Calu3 (cell line): ENCODE results near the gene DAD1. TPM values are rescaled to one million over a fixed set of nuclear protein-coding genes. Genes with fewer than 3 reads are reported as not detected.

ENCODE experiments used
- BruUV-seq: library from RNA; stranded (reverse); fragments of 400-500 nt; replicated peaks from 2 replicates; lab custom pipeline; 2021; lab: Mats Ljungman, UMichigan
- CTCF ChIA-PET: fragments of 300-600 bp; sonication (Branson Sonifier 250); formaldehyde crosslinking; loops from one replicate; lab custom pipeline; 2022; ENCODE audit warnings: antibody characterized with exemption; lab: Charles Lee
- DNase-seq: peaks from one replicate; pipeline ENCODE4 v3.0.0; 2022
- H3K27ac Mint-ChIP-seq: one replicate; pipeline ENCODE4 v1.8.0; 2022; ENCODE audit warnings: mixed read lengths; ENCODE audit not compliant: unreplicated experiment
- H3K27me3 Mint-ChIP-seq: one replicate; pipeline ENCODE4 v1.8.0; 2022; ENCODE audit warnings: mixed read lengths; ENCODE audit not compliant: unreplicated experiment
- H3K36me3 Mint-ChIP-seq: one replicate; pipeline ENCODE4 v1.8.0; 2022; ENCODE audit warnings: mild to moderate bottlenecking, moderate library complexity, mixed read lengths; ENCODE audit not compliant: insufficient read depth, unreplicated experiment
- H3K4me1 Mint-ChIP-seq: one replicate; pipeline ENCODE4 v1.8.0; 2022; ENCODE audit warnings: mild to moderate bottlenecking, low read depth, mixed read lengths; ENCODE audit not compliant: unreplicated experiment
- H3K4me3 Mint-ChIP-seq: one replicate; pipeline ENCODE4 v1.8.0; 2022; ENCODE audit warnings: mild to moderate bottlenecking, low read depth, moderate library complexity, mixed read lengths; ENCODE audit not compliant: unreplicated experiment
- H3K9me3 Mint-ChIP-seq: one replicate; pipeline ENCODE4 v1.8.0; 2022; ENCODE audit warnings: low read depth, mixed read lengths; ENCODE audit not compliant: unreplicated experiment
- intact Hi-C: fragments of 100-400 bp; cut with micrococcal nuclease; formaldehyde crosslinking; loops from one replicate; pipeline ENCODE4 v1.10.0; 2022; ENCODE audit not compliant: unreplicated experiment
- total RNA-seq: library from RNA; stranded (reverse); gene quantifications from 2 replicates; pipeline ENCODE4 v1.2.3, GENCODE V29; 2022
- TF ChIP-seq, protein P1 (sequence below): fragments of 200-600 bp; IDR thresholded peaks from one replicate; pipeline ENCODE4 v1.8.0; 2022; ENCODE audit warnings: antibody characterized with exemption; ENCODE audit not compliant: unreplicated experiment

Gene DAD1
- total RNA-seq, 1 experiment from 2014 or later: 197 TPM

DNA sequence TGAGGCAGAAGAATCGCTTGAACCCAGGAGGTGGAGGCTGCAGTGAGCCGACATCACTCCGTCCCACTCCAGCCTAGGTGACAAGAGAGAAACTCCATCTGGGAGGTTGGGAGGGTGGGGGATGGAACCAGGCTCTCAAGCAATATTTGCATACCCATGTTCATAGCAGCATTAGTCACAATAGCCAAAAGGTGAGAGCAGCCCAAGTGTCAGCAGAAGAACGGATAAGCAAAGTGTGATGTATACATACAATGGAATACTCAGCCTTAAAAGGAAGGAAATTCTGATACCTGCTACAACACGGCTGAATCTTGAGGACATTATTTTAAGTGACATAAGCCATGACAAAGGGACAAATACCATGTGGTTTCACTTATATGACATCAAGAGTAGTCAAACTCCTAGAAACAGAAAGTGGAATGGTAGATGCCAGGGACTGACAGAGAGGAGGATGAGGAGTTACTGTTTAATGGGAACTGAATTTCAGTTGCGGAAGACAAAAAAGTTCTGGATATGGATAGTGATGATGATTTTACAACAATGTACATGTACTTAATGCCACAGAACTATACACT, 11.6 kb downstream of the DAD1 start:
- CTCF ChIA-PET: no interaction called here
- TF ChIP-seq, protein P1, sequence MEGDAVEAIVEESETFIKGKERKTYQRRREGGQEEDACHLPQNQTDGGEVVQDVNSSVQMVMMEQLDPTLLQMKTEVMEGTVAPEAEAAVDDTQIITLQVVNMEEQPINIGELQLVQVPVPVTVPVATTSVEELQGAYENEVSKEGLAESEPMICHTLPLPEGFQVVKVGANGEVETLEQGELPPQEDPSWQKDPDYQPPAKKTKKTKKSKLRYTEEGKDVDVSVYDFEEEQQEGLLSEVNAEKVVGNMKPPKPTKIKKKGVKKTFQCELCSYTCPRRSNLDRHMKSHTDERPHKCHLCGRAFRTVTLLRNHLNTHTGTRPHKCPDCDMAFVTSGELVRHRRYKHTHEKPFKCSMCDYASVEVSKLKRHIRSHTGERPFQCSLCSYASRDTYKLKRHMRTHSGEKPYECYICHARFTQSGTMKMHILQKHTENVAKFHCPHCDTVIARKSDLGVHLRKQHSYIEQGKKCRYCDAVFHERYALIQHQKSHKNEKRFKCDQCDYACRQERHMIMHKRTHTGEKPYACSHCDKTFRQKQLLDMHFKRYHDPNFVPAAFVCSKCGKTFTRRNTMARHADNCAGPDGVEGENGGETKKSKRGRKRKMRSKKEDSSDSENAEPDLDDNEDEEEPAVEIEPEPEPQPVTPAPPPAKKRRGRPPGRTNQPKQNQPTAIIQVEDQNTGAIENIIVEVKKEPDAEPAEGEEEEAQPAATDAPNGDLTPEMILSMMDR: no peak
- Mint-ChIP-seq H3K36me3 (peaks cover 29% of the 10 kb centered on the region), H3K4me3 (no peak overlapping the region), H3K27me3 (no peaks in the 10 kb centered on the region), H3K27ac (no peak overlapping the region), H3K4me1 (peaks cover 7% of the 10 kb centered on the region), H3K9me3 (no peaks in the 10 kb centered on the region)
- intact Hi-C loops: no loop called here
- no TSS peak for BruUV-seq
- DNase-seq: no peak

DNA sequence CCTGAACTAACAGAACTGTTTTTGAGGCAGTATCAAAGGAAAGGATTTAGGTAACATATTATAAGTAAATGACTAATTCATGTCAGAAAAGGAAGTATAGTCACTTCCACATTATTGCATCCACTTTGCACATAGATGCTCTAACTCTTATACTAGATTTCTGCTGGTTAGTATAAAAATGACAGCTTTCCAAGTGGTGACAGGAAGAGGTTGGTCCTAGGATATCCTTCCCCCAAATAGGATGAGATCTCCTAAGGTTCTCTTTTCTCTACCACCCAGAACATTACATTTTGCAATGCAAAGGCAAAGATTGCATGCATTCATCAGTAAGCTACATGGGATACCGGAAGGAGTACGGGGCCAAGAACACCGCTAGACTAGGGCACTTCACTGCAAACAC, 15.2 kb downstream of the DAD1 start:
- no peak overlapping the region for H3K27ac Mint-ChIP-seq
- intact Hi-C loops: loop anchor here (2.0 to 5.0 kb wide), 3 partner anchors 15 to 193 kb away; partner anchors contain the start of genes DAD1 and OXA1L
- H3K27me3 Mint-ChIP-seq: no peaks in the 10 kb centered on the region
- peaks cover 40% of the 10 kb centered on the region for H3K36me3 Mint-ChIP-seq
- no TSS peak for BruUV-seq
- no peaks in the 10 kb centered on the region for H3K9me3 Mint-ChIP-seq
- peaks cover 20% of the 10 kb centered on the region for H3K4me1 Mint-ChIP-seq
- no peak overlapping the region for H3K4me3 Mint-ChIP-seq
- TF ChIP-seq, protein P1: no peak
- DNase-seq: no peak
- CTCF ChIA-PET: no interaction called here

DNA sequence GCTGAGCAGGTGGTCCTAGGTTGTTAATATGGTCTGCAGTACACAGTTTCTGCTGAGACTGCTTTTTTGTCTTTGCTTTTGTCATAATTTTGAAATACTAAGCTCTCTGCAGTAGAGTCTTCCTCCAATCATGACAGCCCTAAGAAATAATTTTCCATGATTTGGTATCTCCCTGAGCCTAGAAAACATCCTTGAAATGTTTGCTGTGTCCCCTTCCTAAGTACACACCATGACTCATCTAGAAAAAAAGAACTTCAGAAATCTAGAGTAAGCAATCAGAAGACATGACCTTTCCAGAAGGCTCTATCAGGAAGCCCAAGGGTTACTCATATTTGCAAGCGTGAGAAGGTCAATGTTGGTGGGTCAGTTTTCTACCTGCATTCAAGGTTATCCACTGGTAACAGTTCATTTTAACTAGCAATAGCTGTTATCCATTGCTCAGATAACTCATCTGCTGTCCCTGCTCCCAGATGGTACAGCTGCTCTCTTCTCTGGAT, 16.4 kb downstream of the DAD1 start:
- CTCF ChIA-PET: interaction anchor here (0.6 to 1.9 kb wide), 2 partner anchors 81 to 310 kb away, joined by 5 to 9 read pairs; no protein-coding TSS in a partner anchor
- DNase-seq: no peak
- Mint-ChIP-seq H3K36me3 (peaks cover 43% of the 10 kb centered on the region), H3K9me3 (no peaks in the 10 kb centered on the region), H3K4me1 (peaks cover 24% of the 10 kb centered on the region), H3K27me3 (no peaks in the 10 kb centered on the region), H3K4me3 (no peak overlapping the region), H3K27ac (peak overlapping the region; percentile 52)
- intact Hi-C loops: loop anchor here (2.0 to 5.0 kb wide), 3 partner anchors 16 to 195 kb away; partner anchors contain the start of genes DAD1 and OXA1L
- TF ChIP-seq, protein P1: no peak
- TSS peak; percentile 7 for BruUV-seq

DNA sequence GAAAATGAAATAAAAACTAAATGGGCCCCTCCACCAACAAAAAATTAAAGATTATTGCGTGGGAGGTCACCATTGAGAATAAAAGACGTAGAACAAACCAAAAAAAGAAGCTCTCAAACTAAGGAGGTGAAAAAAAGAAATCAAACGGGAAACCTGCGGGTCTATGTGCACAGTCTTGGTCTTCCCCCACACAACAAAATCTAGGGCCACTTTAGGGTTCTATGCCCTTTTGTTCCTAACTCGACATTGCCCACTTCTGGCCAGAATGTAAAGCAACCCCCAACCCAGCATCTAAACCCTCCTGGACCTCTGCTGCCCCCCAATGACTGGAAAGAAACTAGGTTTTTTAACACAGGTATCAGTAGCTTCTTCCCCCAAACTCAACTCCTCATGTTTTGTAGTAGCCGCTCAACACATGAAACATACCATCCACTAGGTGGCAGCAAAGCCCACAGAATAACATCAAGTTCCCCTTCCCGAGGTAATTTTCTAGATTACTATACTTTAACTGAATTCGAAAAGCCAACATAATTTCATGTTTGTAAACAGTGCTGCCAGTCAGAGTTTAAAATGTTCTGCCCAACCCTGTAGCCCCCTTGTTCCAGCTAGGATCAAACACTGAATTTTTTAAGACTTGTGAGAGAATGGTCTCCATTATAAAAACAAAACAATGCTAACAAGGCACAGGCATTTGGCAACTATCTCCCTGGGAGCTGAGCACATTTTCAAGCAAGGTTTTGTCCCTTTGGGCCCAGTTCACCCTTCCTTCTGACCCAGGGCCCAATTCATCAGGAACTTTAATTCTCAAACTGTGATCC, 18.7 kb downstream of the DAD1 start:
- intact Hi-C loops: loop anchor here (1.0 to 5.0 kb wide), 4 partner anchors 74 to 197 kb away; partner anchors contain the start of genes OR6J1 and OXA1L
- BruUV-seq: no TSS peak
- Mint-ChIP-seq H3K36me3 (peaks cover 43% of the 10 kb centered on the region), H3K4me1 (peaks cover 28% of the 10 kb centered on the region), H3K9me3 (no peaks in the 10 kb centered on the region), H3K27ac (peak overlapping the region; percentile 30), H3K4me3 (no peak overlapping the region), H3K27me3 (no peaks in the 10 kb centered on the region)
- peak; percentile 77 for DNase-seq
- TF ChIP-seq, protein P1: peak; percentile 79
- CTCF ChIA-PET: interaction anchor here (0.6 to 1.8 kb wide), 16 partner anchors 10 to 253 kb away, joined by 3 to 32 read pairs (median 5); partner anchors contain the start of genes DAD1 and OXA1L
